Measurements from ENCODE around the gene VGF.

- no peak for TF ChIP-seq CTCF (IDR thresholded peaks at IDR 0.05)
- no peak for TF ChIP-seq ZFX (IDR thresholded peaks at IDR 0.05; ENCODE audit: borderline replicate concordance)
Measured at GRCh38 chr7:101197991-101198390, 32.6 kb upstream of the VGF start.
